Body of pancreas (tissue), 4 donors: Measurements from ENCODE around the gene SLAIN2.

Experiments
- POLR2A ChIP-seq, 3 donors: fragments of 450-650 bp; IDR thresholded peaks; one replicate each; pipeline ENCODE4 v1.6.1; 2016; ENCODE audit warnings: antibody characterized with exemption in 3 of 3, mild to moderate bottlenecking in 2 of 3
- TF ChIP-seq, protein P1 (sequence below), 7 experiments: fragments of 450-650 bp in 4 of 7; fragments of 200-600 bp in 3 of 7; sonication (generic) in 3 of 7; IDR thresholded peaks; one replicate each; pipeline ENCODE4 v1.5.1; 2016 to 2019; ENCODE audit warnings: antibody characterized with exemption in 7 of 7

DNA sequence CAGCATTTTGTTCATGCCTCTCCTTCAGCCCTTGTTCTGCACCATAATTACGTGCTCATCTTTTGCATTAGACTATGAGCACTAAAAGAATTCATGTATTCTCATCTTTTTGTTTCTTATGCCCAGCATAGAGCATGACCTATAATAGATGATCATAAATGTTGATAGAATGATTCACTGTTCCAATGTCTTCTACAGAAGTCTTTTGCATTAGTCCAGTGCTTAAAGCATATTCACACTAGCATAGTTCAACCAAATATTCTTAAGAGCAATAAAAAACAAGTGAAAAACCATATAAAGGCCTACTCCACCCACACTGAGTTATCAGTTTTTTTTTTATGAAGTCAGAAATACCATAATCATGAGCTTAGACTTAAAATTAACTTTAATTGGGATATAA lies 105.3 kb downstream of the SLAIN2 start:
- TF ChIP-seq, protein P1, sequence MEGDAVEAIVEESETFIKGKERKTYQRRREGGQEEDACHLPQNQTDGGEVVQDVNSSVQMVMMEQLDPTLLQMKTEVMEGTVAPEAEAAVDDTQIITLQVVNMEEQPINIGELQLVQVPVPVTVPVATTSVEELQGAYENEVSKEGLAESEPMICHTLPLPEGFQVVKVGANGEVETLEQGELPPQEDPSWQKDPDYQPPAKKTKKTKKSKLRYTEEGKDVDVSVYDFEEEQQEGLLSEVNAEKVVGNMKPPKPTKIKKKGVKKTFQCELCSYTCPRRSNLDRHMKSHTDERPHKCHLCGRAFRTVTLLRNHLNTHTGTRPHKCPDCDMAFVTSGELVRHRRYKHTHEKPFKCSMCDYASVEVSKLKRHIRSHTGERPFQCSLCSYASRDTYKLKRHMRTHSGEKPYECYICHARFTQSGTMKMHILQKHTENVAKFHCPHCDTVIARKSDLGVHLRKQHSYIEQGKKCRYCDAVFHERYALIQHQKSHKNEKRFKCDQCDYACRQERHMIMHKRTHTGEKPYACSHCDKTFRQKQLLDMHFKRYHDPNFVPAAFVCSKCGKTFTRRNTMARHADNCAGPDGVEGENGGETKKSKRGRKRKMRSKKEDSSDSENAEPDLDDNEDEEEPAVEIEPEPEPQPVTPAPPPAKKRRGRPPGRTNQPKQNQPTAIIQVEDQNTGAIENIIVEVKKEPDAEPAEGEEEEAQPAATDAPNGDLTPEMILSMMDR (IDR thresholded peaks at IDR 0.05) = no peak
- TF ChIP-seq POLR2A (IDR thresholded peaks at IDR 0.05) = no peak
